GM21447 (cell line): ENCODE measurements around the gene BMP6.
"Not testable (repeated sequence)": the region's sequence is repeated elsewhere in the genome, so short reads cannot be mapped to it uniquely, and the experiment has no call there.

Experiments
- ATAC-seq: cut with Tn5 transposase; IDR thresholded peaks from one replicate; pipeline ENCODE4 v1.9.1; 2021; ENCODE audit not compliant: unreplicated experiment

The BMP6 gene

DNA sequence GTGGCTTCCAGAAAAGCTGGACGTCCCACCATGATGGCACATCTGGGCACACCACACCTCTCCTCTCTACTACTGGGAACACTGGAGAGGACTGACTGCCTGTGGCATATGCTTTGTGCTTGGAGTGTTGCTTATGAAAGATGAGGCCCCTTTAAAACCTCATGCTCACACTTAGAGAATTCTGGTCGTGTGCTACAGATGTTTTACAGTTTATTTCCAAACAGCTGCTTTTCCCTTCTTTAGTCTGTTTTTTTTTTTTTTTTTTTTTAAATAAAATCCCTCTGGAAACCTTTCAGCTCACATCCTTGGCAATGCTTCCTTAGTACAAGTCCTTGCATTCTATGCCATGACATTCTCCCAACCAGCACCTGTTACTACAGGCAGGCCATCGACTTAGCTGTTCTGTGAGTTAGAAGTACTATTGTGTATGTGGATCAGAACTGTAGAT is 60.3 kb downstream of the BMP6 start:
- no peak for ATAC-seq

DNA sequence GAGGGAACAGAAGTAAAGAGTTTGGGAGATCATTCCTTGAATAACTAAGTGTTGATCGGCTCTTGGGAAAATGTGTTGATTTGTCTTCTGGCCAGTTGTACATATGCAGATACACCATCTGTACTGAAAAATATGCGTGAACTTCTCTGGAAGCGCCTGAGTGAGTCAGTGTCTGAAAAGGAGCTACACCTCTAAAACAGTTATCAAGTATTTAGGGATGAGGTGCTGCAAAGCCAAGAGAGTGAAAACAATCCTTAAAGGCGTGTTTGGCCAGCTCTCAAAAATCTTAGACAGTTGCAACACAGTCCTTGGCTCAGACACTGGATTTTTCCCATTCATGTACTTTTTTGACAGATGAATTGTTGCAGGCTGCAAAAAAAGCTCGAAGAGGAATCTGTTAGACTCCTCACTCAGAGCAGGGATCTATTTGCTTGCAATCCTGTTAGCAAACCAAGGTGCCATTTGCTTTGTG is 61.3 kb downstream of the BMP6 start:
- no peak for ATAC-seq

DNA sequence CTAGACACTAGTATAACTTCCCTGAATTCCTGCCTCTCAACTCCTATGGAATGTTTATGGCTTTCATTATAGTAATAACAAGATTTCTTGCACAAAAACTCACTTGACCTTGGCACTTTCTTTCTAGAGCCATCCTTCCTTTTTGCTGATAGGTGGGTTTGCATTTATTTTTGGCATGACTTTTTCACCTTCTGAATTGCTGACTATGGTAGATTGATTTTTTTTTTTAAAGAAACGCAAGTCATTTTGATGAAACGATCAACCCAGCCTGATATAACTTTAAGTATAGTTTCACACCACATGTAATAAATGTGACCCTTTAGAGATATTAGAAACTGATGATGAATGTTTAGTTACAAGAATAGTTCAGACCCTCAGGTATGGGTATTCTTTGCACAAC is 61.8 kb downstream of the BMP6 start:
- no peak for ATAC-seq

DNA sequence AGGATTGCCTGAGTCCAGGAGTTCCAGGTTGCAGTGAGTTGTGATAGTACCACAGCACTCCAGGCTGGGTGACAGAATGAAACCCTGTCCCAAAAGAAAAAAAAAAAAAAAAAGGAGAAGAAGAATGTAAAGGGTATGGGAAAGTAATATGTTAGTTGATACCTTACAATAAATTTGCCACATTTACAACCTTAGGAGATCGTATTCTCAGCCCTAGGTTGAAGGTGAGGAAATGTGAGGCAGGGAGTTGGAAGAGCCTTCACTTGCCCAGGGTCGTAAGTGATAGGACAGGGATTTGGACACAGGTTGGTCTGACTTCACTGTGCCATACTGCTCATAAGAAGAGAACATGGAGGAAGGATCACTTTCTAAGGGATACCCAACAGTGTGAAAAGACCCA is 68.6 kb downstream of the BMP6 start:
- no peak for ATAC-seq

DNA sequence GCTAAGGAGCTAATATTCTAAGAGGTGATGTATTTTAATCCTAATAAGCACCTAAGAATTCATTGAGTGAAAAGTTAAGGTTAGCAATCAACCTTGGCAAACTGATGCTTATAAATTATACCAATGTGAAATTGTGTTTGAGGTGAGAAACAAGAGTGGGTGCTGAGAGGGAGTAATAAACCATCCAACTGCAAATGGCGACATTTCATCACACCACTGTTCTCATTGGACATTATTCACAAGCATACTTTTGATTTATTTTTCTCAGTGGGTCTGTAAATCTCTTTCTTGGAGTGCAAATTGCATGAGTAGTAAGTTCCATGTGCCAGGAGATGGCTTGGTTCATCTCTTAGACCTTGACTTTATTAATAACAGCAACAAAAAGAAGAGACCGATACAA is 71.5 kb downstream of the BMP6 start:
- no peak for ATAC-seq

DNA sequence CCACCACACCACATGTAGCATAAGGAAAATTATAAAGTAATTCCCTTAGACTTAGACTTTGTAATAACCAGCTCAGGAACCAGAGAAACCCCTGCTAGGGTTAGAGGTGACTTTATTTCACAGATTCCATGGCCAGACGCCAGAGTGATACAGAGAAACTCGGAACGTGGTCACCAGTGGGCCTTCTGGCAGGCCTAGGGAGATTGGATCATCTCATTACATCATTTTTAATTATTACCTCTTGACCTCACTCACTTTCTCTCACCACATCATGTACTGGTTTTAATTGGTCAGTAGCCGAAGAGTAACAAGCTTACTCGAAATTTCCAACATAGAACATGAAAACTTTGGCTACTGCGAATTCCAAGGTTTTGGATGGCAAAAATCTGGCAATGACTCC is 72.9 kb downstream of the BMP6 start:
- ATAC-seq = no peak

DNA sequence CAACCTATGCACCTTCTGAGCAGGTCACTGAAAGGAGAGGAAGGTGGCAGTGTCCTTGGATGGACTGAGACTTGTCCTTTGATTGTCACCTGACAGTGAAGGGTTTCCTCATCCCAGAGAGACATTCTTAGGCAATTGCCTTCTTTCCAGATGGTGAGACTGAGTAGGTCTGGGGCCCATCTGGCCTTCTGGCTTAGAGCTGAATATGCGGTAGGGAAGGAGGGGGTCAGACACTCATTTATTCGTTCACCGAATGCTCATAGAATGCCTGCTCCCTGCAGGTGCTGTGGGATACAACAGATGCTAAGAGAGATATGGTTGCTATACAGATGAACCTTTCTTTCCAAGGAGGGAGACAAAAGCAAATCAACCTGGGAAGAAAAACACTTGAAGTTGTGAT is 76.8 kb downstream of the BMP6 start:
- ATAC-seq = no peak

DNA sequence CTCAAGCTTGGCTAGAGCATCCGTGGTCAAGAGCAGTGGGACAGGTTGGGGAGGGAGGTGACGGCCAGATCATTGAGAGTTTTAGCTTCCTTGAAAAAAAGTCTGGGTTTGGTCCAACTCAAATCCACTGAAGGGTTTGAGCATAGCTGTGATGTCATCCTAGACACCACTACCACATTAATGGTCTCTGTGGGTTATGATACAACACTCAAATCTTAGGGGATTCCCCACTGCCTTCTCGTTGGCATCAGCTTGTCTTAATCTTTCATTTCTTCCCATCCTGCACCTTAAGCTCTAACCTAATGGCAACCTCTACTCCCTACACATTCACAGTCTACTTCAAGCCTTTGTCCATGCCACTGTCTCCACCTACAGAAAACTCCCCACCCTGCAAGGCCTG is 77.3 kb downstream of the BMP6 start:
- no peak for ATAC-seq

DNA sequence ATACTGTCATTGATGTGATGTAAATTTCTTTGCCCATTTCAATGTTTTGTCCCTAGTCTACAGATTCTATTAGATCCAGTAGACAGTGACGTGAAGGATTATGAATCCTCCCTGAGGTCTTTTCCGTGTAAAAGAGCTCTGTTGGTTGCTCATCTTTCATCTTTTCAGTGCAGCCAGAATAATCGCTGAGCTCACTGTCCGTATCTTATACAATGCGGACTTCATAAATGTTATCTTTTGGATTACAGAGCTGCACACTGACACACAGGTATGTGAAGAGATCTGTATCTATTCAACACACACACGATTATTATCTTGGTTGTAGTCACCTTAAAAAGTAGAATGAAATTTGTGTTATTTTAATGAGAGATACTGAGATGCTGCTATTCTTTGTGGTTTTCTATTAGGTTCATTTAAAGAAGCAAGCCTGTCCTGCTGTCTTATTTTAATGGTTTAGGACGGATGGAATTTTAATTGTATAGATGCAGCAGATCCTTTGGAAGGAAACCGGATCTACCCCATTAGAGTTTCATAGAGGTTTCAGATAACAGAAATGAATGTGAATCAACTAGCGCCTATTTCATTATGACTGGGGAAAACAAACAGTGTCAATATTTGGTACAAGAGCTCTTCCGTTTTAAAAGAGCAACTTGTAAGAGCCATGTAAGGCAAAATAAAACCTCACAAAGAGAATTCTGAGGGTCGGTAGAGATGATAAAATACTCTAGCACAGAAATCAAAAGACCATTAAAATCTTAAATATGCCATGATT is 79.4 kb downstream of the BMP6 start:
- ATAC-seq = no peak

DNA sequence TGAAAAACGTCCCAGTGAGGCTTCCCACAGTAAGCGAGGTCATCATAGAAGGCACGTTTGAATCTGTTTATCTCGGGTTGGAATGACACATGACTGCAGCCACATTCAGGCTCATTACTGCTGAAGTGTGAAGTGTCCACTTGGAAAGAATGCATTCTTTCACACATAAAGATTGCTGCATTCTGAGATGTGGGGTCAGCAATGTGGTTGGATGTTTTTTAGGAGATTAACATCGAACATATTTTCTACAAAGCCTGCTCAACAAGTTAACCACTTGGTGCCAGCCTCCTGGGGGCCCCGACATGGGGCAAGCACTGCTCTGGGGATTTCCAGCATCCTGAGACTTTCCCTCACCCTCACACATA is 79.9 kb downstream of the BMP6 start:
- no peak for ATAC-seq

DNA sequence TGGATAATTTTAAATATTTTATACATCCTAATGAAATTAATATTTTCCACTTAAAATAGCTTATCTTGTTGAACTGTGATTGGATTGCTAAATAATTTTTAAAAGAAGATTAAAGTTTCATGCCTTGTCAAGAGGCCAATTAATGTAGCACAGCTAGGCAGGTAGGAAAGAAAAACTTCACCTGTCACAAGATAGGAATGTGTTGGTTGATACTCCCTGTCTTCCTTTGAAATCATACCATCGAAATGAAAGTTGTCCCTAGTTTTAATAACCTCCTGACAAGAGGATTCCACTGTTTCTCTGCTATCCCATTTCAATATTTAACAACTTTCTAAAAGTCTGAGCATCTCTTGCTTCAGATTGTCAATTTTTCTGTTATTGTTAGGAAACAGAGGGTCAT is 80.8 kb downstream of the BMP6 start:
- no peak for ATAC-seq

DNA sequence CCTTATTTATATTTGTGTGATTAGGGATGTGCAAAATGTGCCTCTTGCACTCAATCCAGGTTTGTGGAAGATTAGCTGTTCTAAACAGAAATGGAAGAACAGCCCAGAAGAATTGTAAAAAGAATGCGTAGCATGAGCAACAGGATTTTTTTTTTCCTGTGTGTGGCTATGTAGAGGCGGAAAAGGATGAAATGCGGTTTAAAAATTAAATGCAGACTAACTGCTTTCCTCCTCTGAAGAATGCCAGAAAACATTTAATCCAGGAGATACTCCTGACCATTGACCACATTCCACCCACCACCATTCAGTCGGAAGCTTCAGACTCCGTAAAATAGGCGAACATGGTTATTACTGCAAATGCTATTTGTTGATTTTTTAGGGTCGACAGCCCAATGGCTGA is 83.4 kb downstream of the BMP6 start:
- ATAC-seq = no peak

DNA sequence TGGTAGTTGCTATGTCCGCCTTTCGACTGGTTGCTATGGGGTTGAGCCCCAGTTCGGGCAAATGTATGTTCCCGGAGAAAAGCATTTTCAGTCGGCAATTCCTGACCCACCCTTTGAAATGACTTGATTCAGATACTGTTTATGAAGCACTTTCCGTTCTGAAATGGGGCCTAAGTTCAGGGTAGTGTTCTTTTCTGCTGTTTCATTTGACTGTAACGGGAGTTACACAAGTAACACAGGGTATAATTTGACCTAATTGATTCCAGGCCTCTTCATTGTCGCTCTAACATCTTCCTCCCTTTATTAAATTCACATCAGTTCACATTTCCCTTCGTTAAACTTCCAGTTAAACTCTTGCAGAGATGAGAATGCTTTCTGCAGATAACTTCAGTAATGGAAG is 85.5 kb downstream of the BMP6 start:
- ATAC-seq = no peak

DNA sequence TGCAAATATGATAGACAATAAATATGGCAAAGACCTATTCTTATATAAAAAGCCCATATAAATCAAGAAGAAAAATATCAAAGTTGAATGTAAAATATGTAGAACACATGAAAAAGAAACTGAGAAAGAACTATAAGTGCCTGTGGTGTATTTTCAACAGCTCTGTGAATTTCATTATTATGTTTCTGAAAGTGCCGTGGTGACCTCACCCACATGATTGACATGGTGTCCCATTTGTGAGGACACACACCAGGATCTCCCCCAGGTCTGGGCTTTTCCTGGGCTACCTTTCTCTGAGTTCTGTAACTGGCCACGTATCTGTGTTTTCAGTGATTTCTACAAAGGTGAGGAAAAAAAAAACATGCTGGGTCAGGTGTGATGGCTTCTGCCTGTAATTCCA is 86.7 kb downstream of the BMP6 start:
- no peak for ATAC-seq

DNA sequence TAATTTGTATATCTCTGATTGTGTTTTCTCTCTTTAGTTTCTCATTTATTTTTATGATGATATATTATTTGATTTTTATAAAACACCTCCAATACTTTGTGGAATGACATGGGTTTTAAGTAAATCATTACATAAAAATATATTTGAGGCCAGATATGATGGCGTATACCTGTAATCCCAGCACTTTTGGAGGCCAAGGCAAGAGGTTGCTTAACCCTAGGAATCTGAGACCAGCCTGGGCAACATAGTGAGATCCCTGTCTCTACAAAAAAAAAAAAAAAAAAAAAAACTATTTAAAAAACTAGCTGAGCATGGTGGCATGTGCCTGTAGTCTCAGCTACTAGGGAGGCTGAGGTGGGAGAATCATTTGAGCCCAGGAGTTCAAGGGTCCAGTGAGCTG is 87.3 kb downstream of the BMP6 start:
- no peak for ATAC-seq

DNA sequence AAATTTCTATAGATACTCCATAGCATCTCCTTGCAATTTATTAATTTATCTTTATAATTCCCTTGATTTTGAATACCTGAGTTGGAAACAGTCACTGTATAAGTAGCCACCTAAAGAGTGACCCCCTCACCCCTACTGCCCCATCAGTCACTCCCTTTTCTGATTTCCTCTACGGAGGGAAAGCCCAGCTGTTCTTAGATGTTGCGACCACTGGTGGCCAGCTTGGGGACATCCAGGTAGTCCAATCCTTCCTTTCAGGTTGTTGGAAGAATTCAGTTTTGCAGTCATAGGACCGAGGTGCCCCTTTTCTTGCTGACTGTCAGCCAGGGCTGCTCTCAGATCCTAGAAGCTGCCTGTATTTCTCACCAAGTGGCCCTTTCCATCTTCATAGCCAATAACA is 87.8 kb downstream of the BMP6 start:
- ATAC-seq = no peak

DNA sequence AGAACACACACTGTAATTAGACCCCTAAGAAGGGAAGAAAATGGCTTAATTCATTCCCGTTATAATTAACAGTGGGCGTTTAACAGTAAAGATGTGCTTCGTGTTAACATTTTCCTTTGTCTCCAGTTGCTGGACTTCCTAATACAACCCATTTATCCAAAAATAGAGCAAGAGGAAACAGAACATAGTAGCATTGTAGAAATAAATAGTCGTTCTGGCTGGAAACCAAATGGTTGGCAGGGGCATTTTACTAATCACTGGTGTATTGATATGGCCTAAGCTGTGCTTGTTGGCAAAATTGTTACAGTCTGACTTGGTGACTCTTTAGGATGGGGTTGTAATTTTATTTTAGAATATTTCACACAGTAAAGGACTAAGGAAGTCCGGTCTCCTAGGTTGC is 89.8 kb downstream of the BMP6 start:
- ATAC-seq = no peak

DNA sequence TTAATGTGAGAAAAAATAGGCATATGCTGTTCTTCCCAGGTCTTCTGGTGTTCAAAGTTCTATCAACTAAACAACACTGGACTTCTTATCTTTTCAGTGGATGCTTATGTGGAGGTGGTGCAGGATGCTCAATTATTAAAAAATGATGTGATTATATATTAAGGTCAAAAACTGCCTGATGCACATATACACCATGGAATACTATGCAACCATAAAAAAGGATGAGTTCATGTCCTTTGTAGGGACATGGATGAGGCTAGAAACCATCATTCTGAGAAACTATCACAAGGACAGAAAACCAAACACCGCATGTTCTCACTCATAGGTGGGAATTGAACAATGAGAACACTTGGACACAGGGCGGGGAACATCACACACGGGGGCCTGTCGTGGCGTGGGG is 91.3 kb downstream of the BMP6 start:
- not testable (repeated sequence) for ATAC-seq

DNA sequence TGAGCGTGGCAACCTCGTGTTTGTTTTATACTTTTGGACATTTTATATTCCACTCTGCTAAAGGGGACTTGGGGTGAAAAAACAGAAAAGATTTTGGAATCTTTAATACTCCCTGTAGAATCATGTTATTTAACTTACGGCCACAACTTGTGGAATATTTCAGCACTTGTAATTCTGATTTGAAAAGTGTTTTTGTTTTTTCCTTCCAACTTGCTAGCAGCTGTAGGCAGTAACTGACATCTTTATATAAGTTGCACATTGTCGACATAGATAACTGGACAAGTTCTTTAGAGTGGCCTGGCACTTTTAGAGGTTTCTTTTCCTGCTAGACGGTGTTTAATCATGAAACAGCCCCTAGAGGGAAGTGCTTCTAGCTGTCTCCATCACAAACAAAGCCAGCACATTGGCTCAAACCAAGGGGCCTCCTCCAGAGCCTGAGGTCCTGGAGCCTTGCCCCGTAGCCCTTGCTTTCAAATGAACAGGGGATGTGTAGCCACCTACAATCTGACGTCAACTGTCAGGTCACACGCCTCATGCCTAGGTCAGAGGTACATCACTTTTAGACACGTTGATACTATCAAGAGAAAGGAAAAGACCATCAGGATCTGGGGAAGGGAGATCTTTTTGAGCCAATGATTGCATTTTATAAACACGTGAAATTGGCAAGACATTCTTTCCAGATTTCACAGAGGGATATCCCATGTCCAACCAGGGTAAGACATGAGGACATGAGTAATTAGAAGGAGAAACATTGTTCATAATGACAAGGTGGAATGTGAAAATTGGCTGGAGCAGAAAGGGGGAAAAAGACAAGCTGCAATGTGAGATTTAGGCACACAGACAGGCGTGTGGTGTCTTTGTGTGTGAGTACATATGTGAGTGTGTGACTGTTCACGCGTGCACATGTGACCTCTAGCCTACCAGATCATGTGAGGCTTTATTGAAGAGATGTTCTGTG is 92.6 kb downstream of the BMP6 start:
- no peak for ATAC-seq

DNA sequence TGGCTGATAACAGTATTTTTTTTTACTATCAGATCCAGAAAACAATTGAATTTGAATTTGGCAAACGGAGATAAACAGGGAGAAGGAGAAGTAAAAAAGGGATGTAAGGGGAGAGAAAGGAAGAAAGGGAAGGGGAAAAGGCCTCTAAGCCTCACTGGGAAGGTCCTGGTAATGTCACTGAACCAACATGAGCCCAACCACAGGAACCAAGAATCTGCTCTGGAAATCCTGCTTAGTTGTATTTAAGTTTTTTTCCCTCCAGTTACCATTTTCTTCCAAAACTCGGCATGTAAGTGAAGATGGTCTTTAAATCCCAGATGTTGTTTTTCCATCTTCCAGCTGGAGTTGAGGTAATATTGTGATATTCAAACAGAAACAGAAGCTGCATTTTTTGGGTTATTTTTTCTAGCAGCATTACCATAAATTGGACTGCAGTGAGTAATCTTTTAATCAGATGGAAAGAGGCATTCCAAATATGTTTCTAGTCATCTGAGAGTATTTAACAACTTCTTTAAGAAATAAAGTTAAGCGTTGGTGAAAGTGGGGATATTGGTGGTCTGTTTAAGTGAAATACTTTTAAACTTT is 93.6 kb downstream of the BMP6 start:
- no peak for ATAC-seq

DNA sequence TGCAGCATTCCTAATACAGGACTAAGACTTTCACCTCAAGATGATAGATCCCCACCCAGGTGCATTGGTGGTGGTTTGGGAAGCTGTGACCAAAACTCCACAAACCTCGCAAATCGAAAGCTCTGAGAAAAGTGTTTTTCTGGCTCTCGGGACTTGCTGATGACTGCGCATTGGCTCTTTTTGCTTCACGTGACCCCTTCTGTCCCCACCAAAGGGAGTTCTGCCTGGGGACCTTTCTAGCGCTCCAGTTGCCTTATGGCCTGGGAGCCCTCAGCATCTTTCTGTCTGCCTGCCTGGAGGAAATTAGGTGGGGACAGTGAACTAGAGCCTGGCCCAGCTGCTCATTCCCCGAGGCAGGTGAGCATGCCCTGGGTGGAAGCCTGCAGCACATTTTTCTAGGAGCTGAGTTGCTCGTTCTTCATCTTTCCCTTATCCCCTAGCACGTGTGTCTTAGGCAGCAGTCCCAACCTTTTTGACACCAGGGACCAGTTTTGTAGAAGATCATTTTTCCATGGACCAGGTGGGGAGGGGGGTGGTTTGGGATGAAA is 94.5 kb downstream of the BMP6 start:
- ATAC-seq = no peak

DNA sequence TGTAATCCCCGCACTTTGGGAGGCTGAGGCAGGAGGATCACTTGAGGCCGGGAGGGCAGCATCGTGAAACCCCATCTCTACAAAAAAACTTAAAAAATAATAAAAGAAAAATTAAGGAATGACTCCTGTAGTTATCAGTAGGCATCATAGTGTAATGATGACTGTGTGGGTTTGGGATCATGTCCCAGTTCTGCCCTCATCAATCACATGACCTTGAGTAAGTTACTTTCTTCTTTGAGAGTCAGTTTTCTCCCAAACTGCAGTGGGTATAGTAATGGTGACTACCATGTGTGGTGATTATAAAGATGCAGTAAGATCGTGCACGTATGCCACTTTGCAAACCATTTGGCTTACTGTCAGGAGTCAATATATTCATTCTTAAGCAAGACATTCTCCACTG is 95.5 kb downstream of the BMP6 start:
- no peak for ATAC-seq
